Measurements from ENCODE around the gene RANBP3. TPM values are rescaled to one million over a fixed set of nuclear protein-coding genes. Genes with fewer than 3 reads are reported as not detected.

The RANBP3 gene
- total and polyA plus RNA-seq, 2 of the 8 experiments (the other 6 are each of a cell fraction or from before 2014, with no cell fraction given) = 95.4 to 122 TPM

GRCh38 chr19:5996102-5996501 lies 18.2 kb upstream of the RANBP3 start:
- POLR2A ChIA-PET (ENCODE audit: partially characterized antibody) = no interaction called here
- TF ChIP-seq SAP30 (IDR thresholded peaks at IDR 0.05; ENCODE audit: insufficient read depth, insufficient replicate concordance, low read length) (no peak), TCF12 (IDR thresholded peaks at IDR 0.05; ENCODE audit: low read depth, low read length) (no peak), HDAC2 (IDR thresholded peaks at IDR 0.05; ENCODE audit: borderline replicate concordance in 1 of 2, low read depth in 2 of 2, low read length in 2 of 2) (no peak), HDAC6 (IDR thresholded peaks at IDR 0.05; ENCODE audit: low read depth, low read length) (no peak), SRF (IDR thresholded peaks at IDR 0.05; ENCODE audit: low read depth, low read length) (no peak), ATF3 (IDR thresholded peaks at IDR 0.05; ENCODE audit: insufficient read depth, low read depth, low read length) (no peak), TAF1 (IDR thresholded peaks at IDR 0.05; ENCODE audit: low read depth, low read length) (no peak), TEAD4 (IDR thresholded peaks at IDR 0.05; ENCODE audit: low read depth, low read length) (no peak), SIN3A (conservative IDR thresholded peaks at IDR 0.05 in 1 of 2, IDR thresholded peaks at IDR 0.05 in 1 of 2; ENCODE audit: low read depth in 1 of 2, low read length in 2 of 2) (no peak), RFX5 (IDR thresholded peaks at IDR 0.05; ENCODE audit: borderline replicate concordance, low read depth, low read length) (no peak), RXRA (IDR thresholded peaks at IDR 0.05; ENCODE audit: insufficient read depth, low read depth, low read length) (no peak), EP300 (IDR thresholded peaks at IDR 0.05; ENCODE audit: borderline replicate concordance in 1 of 2, low read depth in 2 of 2, low read length in 2 of 2) (no peak)

More at GRCh38 chr19:5996102-5996501, 18.2 kb upstream of the RANBP3 start:
- Histone ChIP-seq H4K91ac (replicated peaks; ENCODE audit: insufficient read length, low read length) (no peak overlapping the region), H3K4me2 (ENCODE audit: insufficient read depth in 1 of 2, low read depth in 2 of 2, low read length in 2 of 2) (no peak overlapping the region), H3K14ac (ENCODE audit: insufficient read length) (no peak overlapping the region), H2BK12ac (ENCODE audit: low read depth, low read length) (no peak overlapping the region), H3K36me3 (ENCODE audit: control insufficient read depth in 2 of 4, insufficient read depth in 4 of 4, low read length in 3 of 4) (no peaks in the 10 kb centered on the region), H4K20me1 (replicated peaks in 1 of 2; ENCODE audit: control insufficient read depth in 1 of 2, insufficient read depth in 2 of 2, low read length in 2 of 2) (no peaks in the 10 kb centered on the region), H3K79me1 (ENCODE audit: low read depth, low read length) (no peaks in the 10 kb centered on the region), H3K9me3 (ENCODE audit: insufficient read depth in 2 of 2, low read depth in 1 of 2, low read length in 1 of 2) (0 out of 4 replicates have a peak, but pooled peaks cover 0 to under 1% of the 10 kb centered on the region in 2 experiments), H2AFZ (ENCODE audit: low read length) (no peak overlapping the region), H3K9ac (replicated peaks in 1 of 4; ENCODE audit: extremely low read depth in 1 of 4, low read depth in 3 of 4, low read length in 3 of 4) (no peak overlapping the region; a peak in 1 of 7 replicates), H3K27ac (ENCODE audit: low read depth, low read length) (no peak overlapping the region), H4K5ac (ENCODE audit: insufficient read length, low read depth, low read length) (no peak overlapping the region), H3K27me3 (replicated peaks in 1 of 4; ENCODE audit: control insufficient read depth in 3 of 4, extremely low read depth in 1 of 4, insufficient read depth in 3 of 4, low read length in 3 of 4) (peaks cover 0 to 3% (median 0%) of the 10 kb centered on the region in 4 experiments; a peak in 1 of 7 replicates), H2BK5ac (ENCODE audit: low read depth, low read length) (no peak overlapping the region), H3K79me2 (ENCODE audit: control insufficient read depth in 1 of 2, insufficient read depth in 2 of 2, low read length in 2 of 2) (no peaks in the 10 kb centered on the region), H2AK5ac (ENCODE audit: low read depth, low read length) (no peak overlapping the region), H2BK120ac (replicated peaks; ENCODE audit: low read depth, low read length) (no peak overlapping the region), H3K23me2 (ENCODE audit: low read depth, low read length) (no peaks in the 10 kb centered on the region; the same call in 1 of the 2 replicates), H3K23ac (ENCODE audit: insufficient read length) (no peak overlapping the region), H2BK20ac (ENCODE audit: low read length) (no peak overlapping the region), H3K4me1 (replicated peaks in 1 of 4; ENCODE audit: control insufficient read depth in 3 of 4, insufficient read depth in 4 of 4, low read length in 3 of 4) (no peaks in the 10 kb centered on the region; a peak in 1 of 7 replicates), H3K4ac (replicated peaks; ENCODE audit: insufficient read length, low read depth, low read length) (no peak overlapping the region), H3K18ac (ENCODE audit: extremely low read depth, low read length) (no peak overlapping the region), H2BK15ac (ENCODE audit: low read length) (no peak overlapping the region), H4K8ac (ENCODE audit: extremely low read depth, insufficient read depth, low read length) (no peak overlapping the region), H3K4me3 (ENCODE audit: extremely low read depth in 1 of 4, insufficient read depth in 2 of 4, low read depth in 3 of 4, low read length in 4 of 4) (no peak overlapping the region), H3K56ac (replicated peaks; ENCODE audit: insufficient read length, low read depth, low read length) (no peak overlapping the region)
- CTCF ChIA-PET (ENCODE audit: partially characterized antibody) = interaction anchor here (0.6 to 7.7 kb wide), 6 partner anchors 9 to 218 kb away, joined by 3 to 108 read pairs (median 4); no protein-coding TSS in a partner anchor
- FAIRE-seq (no peak), DNase-seq (ENCODE audit: low read depth in 1 of 2, low spot score in 2 of 2) (no peak)
- 88% methylated on average over 23 of the region's 26 CpGs; no CpG with 5 or more reads in 1 of the 2 experiments for WGBS, 2 experiments (ENCODE audit: extremely low coverage in 1 of 2, insufficient coverage in 1 of 2, insufficient read length in 1 of 2, insufficient replicate concordance in 2 of 2, low coverage in 1 of 2, low lambda C conversion rate in 2 of 2, missing lambda C conversion rate in 1 of 2)

Measured in H1 (cell line).